ENCODE results near the gene TRIM8. TPM values are rescaled to one million over a fixed set of nuclear protein-coding genes. Genes with fewer than 3 reads are reported as not detected.

The TRIM8 gene
- total and polyA plus RNA-seq, 4 donors: 81.5 to 173 (median 120) TPM

DNA sequence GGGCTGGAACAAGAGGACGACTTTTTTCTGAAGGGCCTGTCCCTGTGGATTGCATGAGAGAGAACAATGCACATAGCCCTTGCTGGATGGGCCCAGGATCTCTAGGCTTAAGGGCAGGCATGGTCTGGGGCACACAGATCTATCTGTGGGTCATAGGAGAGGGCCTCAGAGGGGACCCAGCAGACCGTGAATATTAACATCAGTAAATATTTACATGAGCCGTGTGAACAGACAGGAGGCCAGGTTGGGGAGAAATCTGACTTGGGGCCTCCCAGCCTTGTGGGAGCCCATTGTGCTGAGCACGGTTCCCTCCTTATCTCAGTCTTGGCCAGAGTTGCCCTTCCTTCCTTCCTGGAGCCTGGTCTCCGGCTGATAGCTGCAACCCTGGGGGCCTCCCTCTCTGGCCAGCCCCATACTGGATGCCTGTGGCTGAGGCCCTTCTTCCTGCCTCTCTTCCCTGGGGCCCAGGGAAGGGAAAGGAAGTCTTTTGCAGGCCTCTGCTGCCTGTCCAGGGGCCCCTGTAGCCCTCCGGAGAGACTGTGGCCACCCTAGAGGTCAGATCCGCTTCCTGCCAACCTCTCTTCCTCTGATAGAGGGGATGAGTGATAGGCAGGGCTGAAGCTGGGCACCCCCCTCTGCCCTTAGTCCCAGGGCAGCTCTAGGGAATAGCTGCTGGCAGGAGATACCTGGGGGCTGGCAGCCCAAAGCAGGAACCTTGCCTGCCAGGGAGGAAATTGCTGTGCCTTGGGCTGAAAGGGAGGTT lies 44.5 kb upstream of the TRIM8 start:
- Histone ChIP-seq H3K36me3 (ENCODE audit: control insufficient read depth in 4 of 4, insufficient read depth in 4 of 4, low read length in 4 of 4) (peaks cover 0 to 30% (median 19%) of the 10 kb centered on the region in 4 donors), H3K4me3 (no peak overlapping the region), H3K4me1 (ENCODE audit: control insufficient read depth in 5 of 5, insufficient read depth in 5 of 5, low read length in 5 of 5) (peaks cover 10 to 48% (median 30%) of the 10 kb centered on the region in 5 donors), H3K27me3 (ENCODE audit: control insufficient read depth in 3 of 3, insufficient read depth in 3 of 3, low read length in 2 of 3) (no peaks in the 10 kb centered on the region), H3K27ac (ENCODE audit: low read depth in 1 of 2, low read length in 1 of 2) (peak overlapping the region; percentile 43 to 74), H3K9ac (ENCODE audit: insufficient read depth in 1 of 2, low read length in 2 of 2) (peak overlapping the region in 1 of 2 donors; percentile 18), H3K9me3 (ENCODE audit: control insufficient read depth in 4 of 4, insufficient read depth in 3 of 4, low read length in 3 of 4) (no peaks in the 10 kb centered on the region)
- WGBS, 2 donors: 7 to 33% methylated on average over 7 of the region's 7 CpGs
- peak; percentile 57 to 78 (median 57) for DNase-seq
- no peak for ATAC-seq (ENCODE audit: insufficient read depth, low FRiP score)
- TF ChIP-seq, protein P1, sequence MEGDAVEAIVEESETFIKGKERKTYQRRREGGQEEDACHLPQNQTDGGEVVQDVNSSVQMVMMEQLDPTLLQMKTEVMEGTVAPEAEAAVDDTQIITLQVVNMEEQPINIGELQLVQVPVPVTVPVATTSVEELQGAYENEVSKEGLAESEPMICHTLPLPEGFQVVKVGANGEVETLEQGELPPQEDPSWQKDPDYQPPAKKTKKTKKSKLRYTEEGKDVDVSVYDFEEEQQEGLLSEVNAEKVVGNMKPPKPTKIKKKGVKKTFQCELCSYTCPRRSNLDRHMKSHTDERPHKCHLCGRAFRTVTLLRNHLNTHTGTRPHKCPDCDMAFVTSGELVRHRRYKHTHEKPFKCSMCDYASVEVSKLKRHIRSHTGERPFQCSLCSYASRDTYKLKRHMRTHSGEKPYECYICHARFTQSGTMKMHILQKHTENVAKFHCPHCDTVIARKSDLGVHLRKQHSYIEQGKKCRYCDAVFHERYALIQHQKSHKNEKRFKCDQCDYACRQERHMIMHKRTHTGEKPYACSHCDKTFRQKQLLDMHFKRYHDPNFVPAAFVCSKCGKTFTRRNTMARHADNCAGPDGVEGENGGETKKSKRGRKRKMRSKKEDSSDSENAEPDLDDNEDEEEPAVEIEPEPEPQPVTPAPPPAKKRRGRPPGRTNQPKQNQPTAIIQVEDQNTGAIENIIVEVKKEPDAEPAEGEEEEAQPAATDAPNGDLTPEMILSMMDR (IDR thresholded peaks at IDR 0.05; ENCODE audit: control extremely low read depth, extremely low read depth): no peak

DNA sequence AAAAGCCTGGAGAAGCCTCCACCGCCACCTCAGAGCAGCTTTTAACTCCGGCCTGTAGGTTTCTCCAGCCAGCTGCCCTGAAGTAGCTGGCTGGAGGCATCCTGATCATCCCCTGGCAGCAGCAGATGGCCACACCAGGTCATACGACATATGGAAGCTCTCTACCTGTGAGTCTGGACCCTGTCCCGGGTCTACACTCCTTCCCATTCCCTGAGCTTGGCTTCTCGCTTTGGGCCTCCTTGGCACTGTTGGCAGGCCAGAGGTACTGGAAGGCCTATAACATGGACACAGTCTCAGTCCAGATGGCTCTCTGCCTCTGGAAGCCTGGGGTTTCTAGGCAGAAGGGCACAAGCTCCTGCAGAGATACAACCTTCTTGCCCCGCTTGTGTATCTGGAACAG lies 43.5 kb upstream of the TRIM8 start:
- Histone ChIP-seq H3K4me1 (ENCODE audit: control insufficient read depth in 5 of 5, insufficient read depth in 5 of 5, low read length in 5 of 5) (peaks cover 10 to 48% (median 29%) of the 10 kb centered on the region in 5 donors), H3K36me3 (ENCODE audit: control insufficient read depth in 4 of 4, insufficient read depth in 4 of 4, low read length in 4 of 4) (peaks cover 0 to 28% (median 23%) of the 10 kb centered on the region in 4 donors), H3K27ac (ENCODE audit: low read depth in 1 of 2, low read length in 1 of 2) (peak overlapping the region in 1 of 2 donors; percentile 74), H3K27me3 (ENCODE audit: control insufficient read depth in 3 of 3, insufficient read depth in 3 of 3, low read length in 2 of 3) (no peaks in the 10 kb centered on the region), H3K4me3 (no peak overlapping the region), H3K9ac (ENCODE audit: insufficient read depth in 1 of 2, low read length in 2 of 2) (no peak overlapping the region), H3K9me3 (ENCODE audit: control insufficient read depth in 4 of 4, insufficient read depth in 3 of 4, low read length in 3 of 4) (no peaks in the 10 kb centered on the region)
- ATAC-seq (ENCODE audit: insufficient read depth, low FRiP score): no peak
- TF ChIP-seq, protein P1 (IDR thresholded peaks at IDR 0.05; ENCODE audit: control extremely low read depth, extremely low read depth): no peak
- no peak for DNase-seq
- 91 to 92% methylated on average over 6 of the region's 6 CpGs for whole genome bisulfite sequencing, 2 donors

DNA sequence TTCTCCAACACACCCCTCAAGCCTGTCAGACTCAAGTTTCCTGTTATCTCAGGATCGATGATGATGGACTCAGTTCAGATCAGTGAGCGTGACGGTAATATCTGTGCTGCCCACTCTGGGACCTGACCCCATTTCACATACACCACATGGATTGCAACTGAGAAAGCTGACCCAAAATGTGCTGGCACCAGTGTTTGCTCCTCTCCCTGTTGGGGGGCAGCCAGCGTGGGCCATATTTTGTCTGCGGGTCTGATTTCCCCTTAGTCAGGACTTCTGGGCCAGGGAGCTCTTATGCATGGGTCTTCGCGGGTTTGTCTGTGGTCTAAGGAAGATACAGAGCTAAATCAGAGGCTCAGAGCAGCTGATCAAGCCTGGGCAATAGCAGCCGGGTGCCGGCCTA lies 42.6 kb upstream of the TRIM8 start:
- Histone ChIP-seq H3K9ac (ENCODE audit: insufficient read depth in 1 of 2, low read length in 2 of 2) (no peak overlapping the region), H3K36me3 (ENCODE audit: control insufficient read depth in 4 of 4, insufficient read depth in 4 of 4, low read length in 4 of 4) (peaks cover 0 to 33% (median 25%) of the 10 kb centered on the region in 4 donors), H3K27ac (ENCODE audit: low read depth in 1 of 2, low read length in 1 of 2) (peak overlapping the region in 1 of 2 donors; percentile 74), H3K27me3 (ENCODE audit: control insufficient read depth in 3 of 3, insufficient read depth in 3 of 3, low read length in 2 of 3) (no peaks in the 10 kb centered on the region), H3K9me3 (ENCODE audit: control insufficient read depth in 4 of 4, insufficient read depth in 3 of 4, low read length in 3 of 4) (no peaks in the 10 kb centered on the region), H3K4me3 (no peak overlapping the region), H3K4me1 (ENCODE audit: control insufficient read depth in 5 of 5, insufficient read depth in 5 of 5, low read length in 5 of 5) (peaks cover 6 to 43% (median 23%) of the 10 kb centered on the region in 5 donors)
- TF ChIP-seq, protein P1 (IDR thresholded peaks at IDR 0.05; ENCODE audit: control extremely low read depth, extremely low read depth): no peak
- DNase-seq (no peak), ATAC-seq (ENCODE audit: insufficient read depth, low FRiP score) (no peak)
- WGBS, 2 donors: 87 to 94% methylated on average over 9 of the region's 9 CpGs

Data from lung (tissue), 12 donors.